Epidermal melanocyte (primary cell): Measurements from ENCODE around the gene GLUL.

Experiments
- DNase-seq: peaks from one replicate; pipeline ENCODE4 v3.0.0; 2011; ENCODE audit warnings: low spot score; ENCODE audit not compliant: insufficient read length

Gene GLUL

DNA sequence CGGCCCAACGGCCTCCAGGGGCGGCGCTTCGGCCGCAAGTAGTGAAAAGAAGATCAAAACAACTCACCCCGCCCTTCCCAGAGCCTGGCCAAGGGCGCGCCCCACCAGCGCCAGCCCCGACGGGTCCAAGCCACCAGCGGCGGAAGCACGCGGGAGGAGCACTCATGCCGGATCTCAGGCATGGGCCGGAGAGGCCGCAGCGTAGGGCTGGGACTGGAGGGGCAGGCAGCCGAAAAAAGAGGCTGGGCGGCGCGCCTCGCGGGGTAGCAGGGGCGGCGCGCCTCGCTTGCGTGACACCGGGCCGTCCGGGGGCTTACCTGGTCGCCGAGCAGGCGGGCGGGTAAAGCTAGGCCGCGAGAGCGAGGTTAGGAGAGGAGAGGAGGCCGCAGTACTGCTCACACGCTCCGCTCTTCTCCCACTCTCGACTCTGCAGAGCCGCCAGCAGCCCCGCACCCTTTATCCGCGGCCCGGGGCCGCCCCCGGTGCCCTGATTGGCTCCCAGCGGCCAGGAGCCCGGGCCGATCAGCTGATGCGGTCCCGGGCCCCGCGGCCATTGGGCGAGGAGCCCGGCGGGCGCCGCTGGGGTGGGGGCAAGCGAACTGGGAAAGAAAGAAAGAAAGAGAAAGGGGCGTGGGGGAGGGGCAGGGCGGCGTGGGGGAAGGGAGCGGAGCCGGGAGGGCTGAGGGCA, at the start of gene GLUL:
Gene GLUL, minus strand, starts transcription at position 429 of the 688 bp plus-strand sequence. CDS start 3,053 bp downstream, outside the sequence.
- DNase-seq = peak; percentile 94

GRCh38 chr1:182438326-182438725, 46.7 kb upstream of the GLUL start:
- no peak for DNase-seq

DNA sequence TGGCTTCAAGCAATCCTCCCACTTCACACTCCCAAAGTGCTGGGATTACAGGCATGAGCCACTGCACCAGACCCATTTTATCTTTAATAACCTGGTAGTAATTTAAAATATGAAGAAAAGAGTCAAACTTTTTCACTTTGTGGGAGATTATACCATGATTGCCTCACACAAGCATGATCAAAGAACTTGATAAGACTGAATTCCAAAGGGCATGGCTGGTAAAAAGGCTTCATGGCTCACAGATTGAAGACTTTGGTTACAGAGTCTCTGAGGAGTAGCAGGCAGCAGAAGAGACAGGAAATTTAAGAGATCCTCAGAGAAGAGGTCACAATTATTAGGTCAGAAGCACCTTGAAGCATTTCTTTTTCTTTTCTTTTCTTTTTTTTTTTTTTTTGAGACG, 42.0 kb upstream of the GLUL start:
- DNase-seq = no peak

- no peak for DNase-seq
These were observed 39.7 kb upstream of the GLUL start for GRCh38 chr1:182431278-182431677.

- DNase-seq = no peak
These were observed 38.9 kb upstream of the GLUL start for GRCh38 chr1:182430263-182431068.

DNA sequence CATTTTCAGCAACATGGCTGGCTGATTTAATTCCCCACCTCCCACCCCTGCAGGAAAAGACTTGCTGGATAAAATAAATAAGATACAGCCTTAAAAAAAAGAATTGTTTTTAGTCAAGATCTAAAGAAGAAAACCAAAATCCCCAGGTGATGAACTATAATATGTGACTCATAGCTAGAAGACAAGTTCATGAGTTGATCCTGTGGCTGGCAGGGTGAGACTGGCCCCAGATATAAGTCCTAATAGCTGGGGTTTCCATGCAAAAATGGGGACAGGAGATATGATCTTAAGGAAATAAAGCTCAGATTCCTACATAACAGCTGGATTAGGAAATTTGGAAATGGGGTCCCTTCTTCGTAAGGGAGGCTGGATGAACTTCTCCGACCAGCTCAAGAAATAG, 36.5 kb upstream of the GLUL start:
- no peak for DNase-seq

- DNase-seq = no peak
These were observed 35.1 kb upstream of the GLUL start for GRCh38 chr1:182426442-182427430.

DNA sequence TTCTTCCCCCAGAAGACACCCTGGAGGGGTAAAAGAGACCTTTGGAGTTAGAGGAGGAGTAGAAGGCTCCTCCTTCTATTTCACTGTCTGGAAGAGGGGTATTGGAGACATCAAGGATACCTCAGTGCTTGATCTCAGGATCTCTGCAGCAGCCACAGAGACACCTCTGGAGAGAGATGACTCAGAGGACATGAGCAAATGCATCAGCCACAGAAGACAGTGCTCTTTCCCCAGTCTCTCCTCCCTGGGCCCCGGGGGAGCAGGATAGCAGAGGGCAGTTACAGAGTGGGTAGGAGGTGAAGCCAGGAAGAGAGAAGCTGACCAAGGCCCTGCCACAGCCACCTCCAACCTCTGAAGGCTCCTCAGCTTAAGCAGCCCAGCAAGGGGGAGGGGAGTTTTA, 24.2 kb upstream of the GLUL start:
- no peak for DNase-seq

GRCh38 chr1:182413969-182414368, 22.4 kb upstream of the GLUL start:
- no peak for DNase-seq

DNA sequence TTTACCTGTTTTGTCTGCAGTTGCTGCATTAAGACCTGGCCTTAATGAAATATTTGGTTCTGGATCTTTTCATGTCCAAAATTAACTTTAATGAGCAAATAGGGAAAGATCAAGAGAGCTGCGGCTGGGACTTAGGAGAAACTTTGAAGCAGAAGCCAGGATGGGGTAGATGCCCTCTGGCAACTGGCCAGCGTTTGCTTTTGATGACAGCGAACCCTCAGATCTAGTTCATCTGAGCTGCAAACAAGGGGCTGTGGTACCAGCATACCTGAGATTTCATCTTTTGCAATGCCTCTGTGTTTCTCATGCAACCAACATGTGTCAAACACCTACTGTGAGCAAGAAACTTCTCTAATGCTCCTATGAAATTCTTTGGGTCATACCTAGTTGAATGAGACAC, 21.9 kb upstream of the GLUL start:
- no peak for DNase-seq

GRCh38 chr1:182410620-182411273, 19.2 kb upstream of the GLUL start:
- DNase-seq = no peak

DNA sequence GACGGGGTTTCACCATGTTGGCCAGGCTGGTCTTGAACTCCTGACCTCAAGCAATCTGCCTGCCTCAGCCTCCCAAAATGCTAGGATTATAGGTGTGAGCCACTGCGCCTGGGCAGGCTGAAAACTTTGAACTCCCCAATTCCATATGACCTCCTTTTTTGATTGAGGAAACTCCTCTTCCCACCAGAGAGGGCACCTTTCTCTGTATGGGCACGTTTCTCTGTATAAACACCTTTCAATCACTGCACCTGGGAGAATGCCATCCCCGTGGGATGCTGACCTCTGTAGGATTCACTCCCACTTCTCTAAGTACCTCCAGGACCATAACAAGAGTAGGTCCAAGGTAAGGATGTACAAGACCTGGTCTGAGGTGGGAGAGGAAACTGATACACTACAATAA, 18.5 kb upstream of the GLUL start:
- no peak for DNase-seq

- no peak for DNase-seq
These were observed 17.0 kb upstream of the GLUL start for GRCh38 chr1:182408435-182409075.

DNA sequence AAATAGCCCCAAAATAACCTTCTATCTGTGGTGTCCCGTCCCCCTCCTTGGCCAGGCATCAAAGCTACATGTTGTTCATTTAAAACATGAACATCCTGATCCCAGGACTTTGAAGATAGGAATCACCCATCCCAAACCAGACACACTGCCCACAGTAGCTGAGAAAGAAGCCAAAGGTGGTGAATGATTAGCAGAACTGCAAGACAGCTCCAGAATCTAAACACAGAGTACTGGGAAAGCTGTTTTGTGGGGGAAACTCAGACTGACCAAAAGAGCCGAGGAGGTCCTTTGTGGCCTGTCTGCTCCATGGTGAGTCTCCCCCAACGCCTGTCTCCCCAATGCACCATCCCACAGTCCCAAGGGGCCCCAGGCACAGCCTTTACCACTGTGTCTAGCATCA, 16.1 kb upstream of the GLUL start:
- DNase-seq = no peak

GRCh38 chr1:182406012-182406411, 14.4 kb upstream of the GLUL start:
- DNase-seq = no peak

GRCh38 chr1:182405578-182405977, 14.0 kb upstream of the GLUL start:
- DNase-seq = no peak

- no peak for DNase-seq
These were observed 13.2 kb upstream of the GLUL start for GRCh38 chr1:182404781-182405180.

DNA sequence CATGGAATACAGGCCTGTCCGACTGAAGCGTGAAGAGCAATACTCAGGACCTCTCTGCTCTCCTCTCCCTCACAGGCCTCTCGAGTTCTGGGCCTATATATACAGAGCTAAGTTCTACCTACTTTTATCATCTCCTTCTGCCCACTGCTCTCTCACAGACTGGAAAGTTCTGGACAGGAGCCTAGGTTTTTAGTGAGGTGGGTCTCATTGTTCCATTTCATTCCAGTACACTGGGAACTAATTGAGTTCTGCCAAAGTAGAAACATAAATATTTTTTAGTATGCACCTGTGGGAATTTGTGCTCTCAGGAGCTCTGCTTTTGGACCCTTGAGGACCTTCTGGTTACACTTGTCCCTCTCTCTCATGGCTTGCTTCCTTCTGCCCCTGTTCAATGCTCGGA, 9.0 kb upstream of the GLUL start, which contains the start of gene TEDDM1:
Gene TEDDM1, minus strand, starts transcription at position 101 of the 400 bp plus-strand sequence. CDS start 182 bp downstream, outside the sequence.
- DNase-seq = no peak

GRCh38 chr1:182397653-182398393, 6.2 kb upstream of the GLUL start:
- DNase-seq = no peak

DNA sequence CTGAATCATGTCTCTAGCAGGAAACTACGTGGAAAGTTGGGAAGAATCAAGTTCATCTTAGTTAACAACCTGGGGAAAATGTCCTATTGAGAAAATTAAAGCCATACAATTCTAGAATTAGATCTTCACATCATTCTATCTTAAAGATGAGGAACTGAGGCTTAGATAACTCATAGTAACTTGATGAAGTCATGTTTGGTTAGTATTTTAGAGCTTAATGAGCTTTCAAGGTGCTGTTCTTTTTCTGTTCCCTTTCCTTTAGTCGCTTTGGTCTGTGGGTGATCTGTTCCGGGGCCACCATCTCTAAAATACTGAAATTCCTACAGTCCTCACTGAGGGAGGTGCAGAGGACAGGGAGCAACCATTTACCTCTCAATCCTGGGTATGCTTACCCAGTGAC, 4.3 kb upstream of the GLUL start:
- DNase-seq = no peak
